ENCODE results near the gene PLRG1. TPM values are rescaled to one million over a fixed set of nuclear protein-coding genes. Genes with fewer than 3 reads are reported as not detected.

Gene PLRG1
- total RNA-seq, 1 experiment from 2014 or later, result 151 TPM

Small RNA genes within 50 kb of the gene (small RNA-seq; reads per million reads assigned to genes)
- not detected for gene RNU6-1285P

Other genes with a start within 250 kb of the PLRG1 start
- not detected in 2 replicates for gene DCHS2, start 58.6 kb downstream of the PLRG1 start, total RNA-seq (2014; rRNA removed; shearing (Covaris generic))
- not detected in 2 replicates for gene FGB, start 12.6 kb upstream of the PLRG1 start, total RNA-seq (2014; rRNA removed; shearing (Covaris generic))
- gene FGA, start 40.3 kb upstream of the PLRG1 start, total RNA-seq (2014; rRNA removed; shearing (Covaris generic)), result not detected in 2 replicates
- gene FGG, start 62.3 kb upstream of the PLRG1 start, total RNA-seq (2014; rRNA removed; shearing (Covaris generic)), result 0.11 TPM in 1 of 2 replicates, not detected in the other
- 0.32 TPM in 1 of 2 replicates, not detected in the other for gene LRAT, start 193.6 kb upstream of the PLRG1 start, total RNA-seq (2014; rRNA removed; shearing (Covaris generic))
- not detected in 2 replicates for gene RBM46, start 230.9 kb upstream of the PLRG1 start, total RNA-seq (2014; rRNA removed; shearing (Covaris generic))

Measured in HT1080 (cell line).